ENCODE measurements around the gene BTD.
A peak's percentile ranks its signal among the peaks of the same experiment; 100 is the strongest.

Gene BTD

GRCh38 chr3:15601399-15602145, at the start of gene BTD, which contains the start of gene HACL1:
Gene BTD, plus strand, starts transcription at chr3:15601745. Its CDS starts 33,695 bp downstream, at chr3:15635440.
Gene HACL1, minus strand, starts transcription at chr3:15601569. Its CDS starts 106 bp downstream, at chr3:15601463.
- peaks cover 45% of the 10 kb centered on the region for H3K4me1 Mint-ChIP-seq
- peak within 1 kb of the TSS; percentile 98 for H3K27ac Mint-ChIP-seq
- no peaks in the 10 kb centered on the region for H3K27me3 Mint-ChIP-seq
- H3K9me3 Mint-ChIP-seq, result peaks cover 7% of the 10 kb centered on the region
- peaks cover 40% of the 10 kb centered on the region for H3K36me3 Mint-ChIP-seq (ENCODE audit: low read depth)
- H3K4me3 Mint-ChIP-seq, result peak within 1 kb of the TSS; percentile 100
- DNase-seq (peak; percentile 99), ATAC-seq (peak; percentile 95)

DNA sequence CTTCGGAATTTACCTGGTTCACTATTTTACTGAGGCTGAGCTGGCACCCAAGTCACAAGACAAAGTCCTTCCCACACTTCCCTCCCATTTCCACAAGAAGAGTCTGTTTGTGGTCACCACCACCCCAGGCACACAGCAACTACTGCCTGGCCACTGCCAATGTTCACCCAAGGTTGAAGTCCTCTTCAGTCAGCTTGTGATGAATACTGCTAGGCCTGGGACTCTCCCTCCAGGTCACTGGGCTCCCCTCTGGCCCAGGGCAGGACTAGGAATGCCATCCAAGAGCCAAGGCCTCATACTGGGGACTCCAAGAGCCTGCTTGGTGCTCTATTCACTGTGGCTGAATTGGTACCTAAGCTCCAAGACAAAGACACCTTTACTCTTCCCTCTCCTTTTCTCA, 49.6 kb upstream of the BTD start:
- H3K27ac Mint-ChIP-seq, result no peak overlapping the region
- H3K9me3 Mint-ChIP-seq, result peaks cover 3% of the 10 kb centered on the region
- ATAC-seq, result no peak
- H3K27me3 Mint-ChIP-seq, result no peaks in the 10 kb centered on the region
- H3K4me1 Mint-ChIP-seq, result peaks cover 12% of the 10 kb centered on the region
- H3K4me3 Mint-ChIP-seq, result no peak overlapping the region
- H3K36me3 Mint-ChIP-seq (ENCODE audit: low read depth), result peaks cover 6% of the 10 kb centered on the region
- no peak for DNase-seq

GRCh38 chr3:15553749-15554148, 47.8 kb upstream of the BTD start:
- no peak overlapping the region for H3K27ac Mint-ChIP-seq
- H3K4me1 Mint-ChIP-seq, result peaks cover 17% of the 10 kb centered on the region
- no peaks in the 10 kb centered on the region for H3K9me3 Mint-ChIP-seq
- H3K36me3 Mint-ChIP-seq (ENCODE audit: low read depth), result peaks cover 5% of the 10 kb centered on the region
- DNase-seq (no peak), ATAC-seq (no peak)
- H3K27me3 Mint-ChIP-seq, result no peaks in the 10 kb centered on the region
- no peak overlapping the region for H3K4me3 Mint-ChIP-seq

GRCh38 chr3:15556512-15556911, 45.0 kb upstream of the BTD start:
- Mint-ChIP-seq H3K36me3 (ENCODE audit: low read depth) (peaks cover 2% of the 10 kb centered on the region), H3K4me3 (no peak overlapping the region), H3K4me1 (peaks cover 17% of the 10 kb centered on the region), H3K27me3 (no peaks in the 10 kb centered on the region), H3K27ac (peak overlapping the region; percentile 44), H3K9me3 (no peaks in the 10 kb centered on the region)
- DNase-seq (no peak), ATAC-seq (peak; percentile 60)

- DNase-seq (peak; percentile 35), ATAC-seq (peak; percentile 78)
- no peak overlapping the region for H3K4me3 Mint-ChIP-seq
- no peaks in the 10 kb centered on the region for H3K27me3 Mint-ChIP-seq
- peaks cover 4% of the 10 kb centered on the region for H3K36me3 Mint-ChIP-seq (ENCODE audit: low read depth)
- H3K9me3 Mint-ChIP-seq, result no peaks in the 10 kb centered on the region
- peaks cover 17% of the 10 kb centered on the region for H3K4me1 Mint-ChIP-seq
- no peak overlapping the region for H3K27ac Mint-ChIP-seq
These were observed 44.0 kb upstream of the BTD start for GRCh38 chr3:15557511-15557946.

- Mint-ChIP-seq H3K27me3 (no peaks in the 10 kb centered on the region), H3K4me3 (no peak overlapping the region), H3K9me3 (no peaks in the 10 kb centered on the region), H3K27ac (no peak overlapping the region), H3K36me3 (ENCODE audit: low read depth) (peaks cover 7% of the 10 kb centered on the region), H3K4me1 (peaks cover 17% of the 10 kb centered on the region)
- ATAC-seq (no peak), DNase-seq (no peak)
These were observed 43.0 kb upstream of the BTD start for GRCh38 chr3:15558581-15558980.

- DNase-seq (no peak), ATAC-seq (no peak)
- Mint-ChIP-seq H3K36me3 (ENCODE audit: low read depth) (peaks cover 18% of the 10 kb centered on the region), H3K27ac (no peak overlapping the region), H3K27me3 (no peaks in the 10 kb centered on the region), H3K4me1 (peaks cover 3% of the 10 kb centered on the region), H3K9me3 (no peaks in the 10 kb centered on the region), H3K4me3 (no peak overlapping the region)
These were observed 39.0 kb upstream of the BTD start for GRCh38 chr3:15562560-15562959.

- no peak overlapping the region for H3K27ac Mint-ChIP-seq
- no peak overlapping the region for H3K4me3 Mint-ChIP-seq
- H3K27me3 Mint-ChIP-seq, result no peaks in the 10 kb centered on the region
- ATAC-seq (no peak), DNase-seq (no peak)
- H3K9me3 Mint-ChIP-seq, result no peaks in the 10 kb centered on the region
- H3K36me3 Mint-ChIP-seq (ENCODE audit: low read depth), result peaks cover 25% of the 10 kb centered on the region
- no peaks in the 10 kb centered on the region for H3K4me1 Mint-ChIP-seq
These were observed 38.4 kb upstream of the BTD start for GRCh38 chr3:15563190-15563589.

- H3K27me3 Mint-ChIP-seq, result no peaks in the 10 kb centered on the region
- no peak overlapping the region for H3K27ac Mint-ChIP-seq
- no peak for DNase-seq
- peaks cover 24% of the 10 kb centered on the region for H3K36me3 Mint-ChIP-seq (ENCODE audit: low read depth)
- no peak overlapping the region for H3K4me3 Mint-ChIP-seq
- ATAC-seq, result no peak
- no peaks in the 10 kb centered on the region for H3K9me3 Mint-ChIP-seq
- H3K4me1 Mint-ChIP-seq, result peaks cover 2% of the 10 kb centered on the region
These were observed 29.4 kb upstream of the BTD start for GRCh38 chr3:15572138-15572537.

- Mint-ChIP-seq H3K27ac (no peak overlapping the region), H3K4me3 (no peak overlapping the region), H3K4me1 (peaks cover 2% of the 10 kb centered on the region), H3K36me3 (ENCODE audit: low read depth) (peaks cover 16% of the 10 kb centered on the region), H3K9me3 (no peaks in the 10 kb centered on the region), H3K27me3 (no peaks in the 10 kb centered on the region)
- DNase-seq (no peak), ATAC-seq (no peak)
These were observed 26.1 kb upstream of the BTD start for GRCh38 chr3:15575446-15575845.

DNA sequence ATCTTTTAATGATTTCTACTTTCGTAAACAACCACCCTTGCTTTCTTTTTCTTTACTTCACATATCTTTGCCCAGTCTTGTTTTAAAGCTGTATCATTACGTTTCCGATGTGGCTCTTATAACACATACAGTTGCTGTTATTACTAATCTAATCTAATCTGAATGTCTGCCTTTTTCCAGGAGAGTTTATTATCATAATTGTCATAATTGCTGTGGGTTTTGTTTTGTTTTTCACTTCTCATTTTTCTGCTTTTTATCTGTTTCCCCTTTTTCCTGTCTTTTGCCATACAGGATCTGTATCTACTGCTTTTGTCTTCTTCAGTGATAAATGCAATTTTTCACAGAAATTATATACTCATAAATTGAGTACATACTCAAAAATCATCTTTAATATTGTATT, 25.1 kb upstream of the BTD start:
- Mint-ChIP-seq H3K36me3 (ENCODE audit: low read depth) (peaks cover 14% of the 10 kb centered on the region), H3K27me3 (no peaks in the 10 kb centered on the region), H3K4me1 (peaks cover 2% of the 10 kb centered on the region), H3K9me3 (no peaks in the 10 kb centered on the region), H3K4me3 (no peak overlapping the region), H3K27ac (no peak overlapping the region)
- ATAC-seq (no peak), DNase-seq (no peak)

GRCh38 chr3:15578289-15578867, 23.2 kb upstream of the BTD start:
- Mint-ChIP-seq H3K36me3 (ENCODE audit: low read depth) (peaks cover 11% of the 10 kb centered on the region), H3K27ac (no peak overlapping the region), H3K4me3 (no peak overlapping the region), H3K27me3 (no peaks in the 10 kb centered on the region), H3K4me1 (peaks cover 2% of the 10 kb centered on the region), H3K9me3 (no peaks in the 10 kb centered on the region)
- ATAC-seq (no peak), DNase-seq (no peak)

GRCh38 chr3:15579051-15579450, 22.5 kb upstream of the BTD start:
- Mint-ChIP-seq H3K27me3 (no peaks in the 10 kb centered on the region), H3K4me1 (peaks cover 2% of the 10 kb centered on the region), H3K27ac (no peak overlapping the region), H3K36me3 (ENCODE audit: low read depth) (peaks cover 11% of the 10 kb centered on the region), H3K9me3 (no peaks in the 10 kb centered on the region), H3K4me3 (no peak overlapping the region)
- ATAC-seq, result no peak
- no peak for DNase-seq

DNA sequence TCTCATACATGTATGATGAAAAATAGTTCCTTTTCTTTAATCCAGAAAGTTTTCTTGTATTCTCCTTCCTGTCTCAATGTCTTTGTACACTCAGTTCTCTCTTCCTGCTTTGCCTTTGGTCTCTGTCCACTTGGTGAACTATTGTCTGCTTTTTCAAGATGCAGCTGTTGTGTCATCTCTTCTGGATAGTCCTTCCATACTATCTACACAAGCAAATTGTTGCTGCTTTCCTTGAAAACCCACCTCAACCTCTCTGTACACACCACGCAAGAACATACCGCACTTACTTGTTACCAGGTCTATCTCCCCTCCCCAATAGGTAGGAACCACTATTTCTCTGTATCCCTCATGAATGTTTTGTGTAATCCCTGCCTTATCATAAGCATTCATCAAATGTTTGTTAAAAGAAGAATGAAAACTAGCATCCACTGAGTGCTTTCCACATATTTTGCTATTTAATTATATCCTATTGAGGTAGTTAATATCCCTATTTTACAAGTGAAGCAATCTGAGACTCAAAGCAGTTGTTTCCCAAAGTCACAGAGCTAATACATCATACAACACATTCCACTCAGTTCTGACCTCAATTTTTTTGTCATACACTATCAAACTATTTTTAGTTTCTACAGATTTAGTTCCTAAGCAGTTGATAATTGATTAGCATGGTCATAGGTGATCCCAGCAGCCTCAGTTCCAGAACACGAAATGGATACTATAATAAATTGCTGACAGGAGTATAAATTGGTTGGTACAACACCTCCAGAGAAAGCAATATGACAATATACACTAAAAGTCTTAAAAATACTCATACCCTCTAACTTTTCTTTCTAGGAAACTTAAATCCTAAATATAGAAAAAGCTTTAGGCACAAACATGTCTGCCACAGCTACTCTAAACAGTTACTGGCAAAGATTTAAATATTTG, 19.8 kb upstream of the BTD start:
- H3K27ac Mint-ChIP-seq, result no peak overlapping the region
- ATAC-seq (no peak), DNase-seq (no peak)
- no peaks in the 10 kb centered on the region for H3K9me3 Mint-ChIP-seq
- H3K4me3 Mint-ChIP-seq, result no peak overlapping the region
- H3K36me3 Mint-ChIP-seq (ENCODE audit: low read depth), result peaks cover 25% of the 10 kb centered on the region
- no peaks in the 10 kb centered on the region for H3K4me1 Mint-ChIP-seq
- no peaks in the 10 kb centered on the region for H3K27me3 Mint-ChIP-seq
